ENCODE data around the gene BEGAIN.
A peak's percentile ranks its signal among the peaks of the same experiment; 100 is the strongest.

BEGAIN gene

DNA sequence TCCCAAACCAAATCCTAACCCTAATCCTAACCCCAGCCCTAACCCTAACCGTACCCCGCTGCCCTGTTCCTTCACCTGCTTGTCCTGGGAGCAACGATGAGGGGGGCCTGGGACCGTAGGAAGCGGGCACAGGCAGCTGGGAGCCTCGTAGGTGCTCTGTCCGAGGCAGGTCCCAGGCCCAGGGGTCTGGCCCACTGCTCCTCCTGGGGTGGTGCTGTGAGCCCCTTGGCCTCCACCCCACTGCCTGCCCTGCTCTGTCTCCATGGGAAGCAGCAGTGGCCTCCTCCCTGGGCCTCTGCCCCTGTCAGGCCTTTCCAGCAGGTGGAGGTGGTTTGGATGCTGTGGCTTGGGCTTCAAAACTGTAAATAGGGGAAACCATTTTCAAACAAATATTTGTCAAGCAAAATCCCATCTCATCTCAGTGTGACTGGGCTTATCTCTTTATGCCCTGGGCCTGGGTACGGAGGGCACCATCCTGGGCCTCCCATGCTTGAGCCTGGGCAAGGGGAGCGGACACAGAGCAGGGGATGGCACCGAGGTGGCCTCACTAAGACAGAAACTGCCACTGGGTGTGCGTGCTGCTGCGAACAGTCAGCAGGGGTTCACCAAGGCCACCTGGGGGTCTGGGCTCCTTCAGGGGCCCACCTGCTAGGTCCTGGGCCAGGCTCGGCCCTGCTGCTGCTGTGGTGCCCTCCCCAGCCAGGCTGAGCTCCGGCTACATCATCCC is 3.7 kb upstream of the BEGAIN start:
- H3K4me3 ChIP-seq (ENCODE audit: low read length) = no peak overlapping the region
- DNase-seq (ENCODE audit: low read depth) = no peak
- TF ChIP-seq, protein P1, sequence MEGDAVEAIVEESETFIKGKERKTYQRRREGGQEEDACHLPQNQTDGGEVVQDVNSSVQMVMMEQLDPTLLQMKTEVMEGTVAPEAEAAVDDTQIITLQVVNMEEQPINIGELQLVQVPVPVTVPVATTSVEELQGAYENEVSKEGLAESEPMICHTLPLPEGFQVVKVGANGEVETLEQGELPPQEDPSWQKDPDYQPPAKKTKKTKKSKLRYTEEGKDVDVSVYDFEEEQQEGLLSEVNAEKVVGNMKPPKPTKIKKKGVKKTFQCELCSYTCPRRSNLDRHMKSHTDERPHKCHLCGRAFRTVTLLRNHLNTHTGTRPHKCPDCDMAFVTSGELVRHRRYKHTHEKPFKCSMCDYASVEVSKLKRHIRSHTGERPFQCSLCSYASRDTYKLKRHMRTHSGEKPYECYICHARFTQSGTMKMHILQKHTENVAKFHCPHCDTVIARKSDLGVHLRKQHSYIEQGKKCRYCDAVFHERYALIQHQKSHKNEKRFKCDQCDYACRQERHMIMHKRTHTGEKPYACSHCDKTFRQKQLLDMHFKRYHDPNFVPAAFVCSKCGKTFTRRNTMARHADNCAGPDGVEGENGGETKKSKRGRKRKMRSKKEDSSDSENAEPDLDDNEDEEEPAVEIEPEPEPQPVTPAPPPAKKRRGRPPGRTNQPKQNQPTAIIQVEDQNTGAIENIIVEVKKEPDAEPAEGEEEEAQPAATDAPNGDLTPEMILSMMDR (conservative IDR thresholded peaks at IDR 0.05; ENCODE audit: low read length) = no peak

DNA sequence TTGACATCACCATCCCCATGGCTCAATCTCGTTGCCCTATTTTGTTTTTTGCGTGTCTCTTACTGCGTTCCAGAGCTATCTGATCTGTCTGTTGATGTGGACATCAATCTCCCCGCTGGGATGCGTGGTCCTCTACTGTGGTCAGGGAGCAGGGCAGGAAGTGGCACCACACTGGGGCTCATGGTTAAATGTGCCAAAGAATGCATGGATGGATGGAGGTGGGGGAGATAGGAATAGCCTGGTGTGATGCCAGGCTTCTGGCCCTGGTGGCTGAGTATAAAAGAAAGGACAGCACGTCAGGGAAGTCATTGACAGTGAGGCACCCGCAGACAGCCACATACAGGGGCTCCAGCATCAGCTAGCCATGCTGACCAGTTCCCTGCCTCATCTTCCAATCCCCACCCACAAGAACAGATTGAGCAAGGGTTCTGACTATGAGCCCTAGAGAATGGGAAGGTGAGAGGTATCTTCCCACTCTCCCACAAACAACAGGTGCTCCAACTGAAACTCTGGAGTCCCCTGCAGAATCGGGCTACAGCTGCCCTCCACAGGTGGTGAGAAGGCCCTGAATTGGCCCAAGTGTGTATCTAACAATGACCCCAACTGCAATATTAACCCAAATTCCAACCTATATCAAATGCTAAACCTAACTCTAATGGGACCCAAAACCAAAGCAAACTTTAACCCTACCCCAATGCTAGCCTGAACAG is 2.7 kb upstream of the BEGAIN start:
- TF ChIP-seq, protein P1 (conservative IDR thresholded peaks at IDR 0.05; ENCODE audit: low read length) = no peak
- no peak overlapping the region for H3K4me3 ChIP-seq (ENCODE audit: low read length)
- DNase-seq (ENCODE audit: low read depth) = no peak

DNA sequence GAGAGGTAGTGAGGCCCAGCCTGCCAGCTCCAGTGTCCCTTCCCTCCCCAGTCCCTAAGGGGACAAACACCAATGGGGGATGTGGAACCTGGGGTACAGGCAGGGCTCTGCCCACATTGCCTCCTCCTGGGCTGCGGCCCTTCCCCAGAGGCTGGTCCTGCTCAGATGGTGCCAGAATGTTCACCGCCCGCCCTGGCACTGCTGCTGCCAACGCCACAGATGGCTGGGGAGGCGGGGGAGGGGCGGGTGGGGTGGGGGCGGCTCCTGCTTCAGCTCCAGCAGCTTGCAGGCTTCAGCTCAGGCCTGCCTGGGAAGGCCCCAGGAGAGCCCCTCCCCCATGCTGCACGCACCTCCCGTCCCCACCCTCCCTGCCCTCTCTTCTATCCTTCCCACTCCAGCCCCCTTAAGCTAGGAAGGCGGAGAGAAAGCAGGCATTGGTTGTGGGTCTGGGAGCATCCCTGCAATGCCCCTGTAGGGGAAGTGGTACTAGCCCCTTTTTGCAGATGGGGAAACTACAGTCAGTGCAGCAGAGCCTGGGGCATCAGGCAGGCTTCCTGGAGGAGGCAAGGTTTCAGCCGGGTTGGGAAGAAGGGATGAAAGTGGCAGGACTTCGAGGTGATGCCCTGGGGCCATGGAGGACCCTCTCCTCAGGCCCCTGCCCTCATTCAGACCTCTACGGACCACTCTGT is 2.0 kb upstream of the BEGAIN start:
- TF ChIP-seq, protein P1 (conservative IDR thresholded peaks at IDR 0.05; ENCODE audit: low read length) = no peak
- no peak for DNase-seq (ENCODE audit: low read depth)
- H3K4me3 ChIP-seq (ENCODE audit: low read length) = no peak overlapping the region

DNA sequence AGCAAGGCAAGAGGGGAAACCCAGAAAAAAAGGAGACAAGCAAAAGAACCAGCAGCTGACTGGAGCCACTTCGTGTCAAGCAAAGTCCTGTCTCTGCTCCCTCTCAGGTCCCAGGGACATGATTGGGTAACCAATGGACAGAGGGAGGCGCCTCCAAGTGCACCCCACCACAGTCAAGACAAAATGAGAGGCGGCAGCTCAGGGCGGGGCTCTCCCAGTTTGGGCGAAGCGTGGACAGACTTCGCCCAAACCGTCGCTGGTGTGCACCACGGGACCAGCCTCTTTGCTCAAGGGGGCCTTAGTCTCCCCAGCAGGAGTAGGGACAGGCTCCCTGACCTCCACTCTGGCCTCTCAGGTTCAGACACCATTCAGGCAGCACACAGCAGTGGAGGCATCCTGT is 1.5 kb upstream of the BEGAIN start:
- H3K4me3 ChIP-seq (ENCODE audit: low read length) = no peak overlapping the region
- TF ChIP-seq, protein P1 (conservative IDR thresholded peaks at IDR 0.05; ENCODE audit: low read length) = no peak
- DNase-seq (ENCODE audit: low read depth) = no peak

DNA sequence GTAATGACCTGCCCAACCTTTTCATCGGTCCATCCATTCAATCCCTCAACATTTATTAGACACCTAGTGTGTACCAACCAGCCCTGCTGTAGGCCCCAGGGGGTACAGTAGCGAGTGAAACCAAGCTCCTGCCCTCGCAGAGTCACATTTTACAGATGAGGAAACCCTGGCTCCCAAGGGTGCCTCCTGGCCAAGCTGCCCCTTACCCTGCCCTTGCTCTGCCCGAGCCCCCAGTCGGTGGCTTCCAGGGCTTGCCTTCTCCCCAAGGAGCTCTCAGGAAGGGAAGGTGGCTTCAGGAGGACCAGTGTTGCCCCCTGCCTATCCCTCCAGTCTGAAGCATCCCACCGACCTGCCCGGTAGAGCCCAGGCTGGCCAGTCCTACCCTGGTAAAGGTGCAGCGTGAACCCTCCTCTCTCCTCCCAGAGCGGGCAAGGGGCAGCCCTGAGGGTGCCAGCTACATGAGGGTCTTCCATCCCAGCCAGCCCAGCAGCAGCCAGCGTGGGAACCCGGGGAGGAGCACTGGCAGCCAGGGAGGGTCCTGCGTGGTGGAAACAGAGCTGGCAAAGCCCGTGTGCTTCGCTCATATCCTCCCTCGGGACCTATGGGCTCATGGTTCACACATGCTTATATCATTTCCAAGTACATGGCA is 670 bp upstream of the BEGAIN start:
- DNase-seq (ENCODE audit: low read depth) = no peak
- TF ChIP-seq, protein P1 (conservative IDR thresholded peaks at IDR 0.05; ENCODE audit: low read length) = no peak
- no peak overlapping the region for H3K4me3 ChIP-seq (ENCODE audit: low read length)

DNA sequence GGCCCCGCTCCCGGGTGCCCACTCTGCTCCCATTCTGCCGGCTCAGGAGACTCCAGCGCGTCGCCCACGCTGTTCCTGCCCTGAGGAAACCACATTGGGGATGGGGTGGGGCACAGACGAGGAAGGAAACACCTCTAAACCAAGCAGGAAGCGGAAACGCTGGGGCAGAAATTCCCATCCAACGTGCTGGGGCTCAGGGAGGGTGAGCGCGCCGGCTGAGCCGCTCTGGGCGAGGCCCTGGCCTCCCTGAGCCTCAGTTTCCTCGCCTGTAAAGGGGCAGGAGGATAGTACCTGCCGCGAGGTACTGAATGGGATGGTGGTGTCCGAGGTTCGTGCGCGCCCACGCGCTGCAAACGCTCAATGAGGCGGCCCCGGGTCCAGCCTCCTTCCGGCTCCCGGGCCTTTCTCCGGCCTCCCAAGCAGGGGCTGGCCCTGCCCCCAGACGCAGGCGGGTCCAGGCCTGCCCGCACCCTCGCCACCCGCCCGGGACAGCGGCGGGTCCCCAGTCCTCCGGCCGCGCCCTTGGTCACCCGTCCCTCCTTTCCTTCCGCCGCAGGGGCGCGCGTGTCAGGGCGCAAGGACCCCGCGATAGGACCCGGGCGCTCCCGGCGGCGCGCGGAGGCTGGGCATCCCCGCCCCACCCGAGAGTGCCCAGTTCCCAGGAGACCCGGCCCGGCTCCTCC is 673 bp downstream of the BEGAIN start:
- TF ChIP-seq, protein P1 (conservative IDR thresholded peaks at IDR 0.05; ENCODE audit: low read length) = no peak
- DNase-seq (ENCODE audit: low read depth) = no peak
- H3K4me3 ChIP-seq (ENCODE audit: low read length) = peak overlapping the region; percentile 22
